Vagina (tissue), 2 donors: ENCODE measurements around the gene LTBP2. TPM values are rescaled to one million over a fixed set of nuclear protein-coding genes. Genes with fewer than 3 reads are reported as not detected.
A peak's percentile ranks its signal among the peaks of the same experiment; 100 is the strongest.

Experiments
- DNase-seq, 2 donors: peaks; one replicate each; pipeline ENCODE4 v3.0.0-alpha.2; 2017; ENCODE audit errors: extremely low spot score in 2 of 2
- H3K27ac ChIP-seq: fragments of 200-600 bp; sonication (generic); one replicate; pipeline ENCODE4 v1.5.1; 2019
- H3K27me3 ChIP-seq: fragments of 200-600 bp; sonication (generic); one replicate; pipeline ENCODE4 v1.5.1; 2019
- H3K36me3 ChIP-seq, 2 donors: fragments of 200-600 bp; sonication (generic); one replicate each; pipeline ENCODE4 v1.5.1; 2017 to 2019
- H3K4me1 ChIP-seq: fragments of 200-600 bp; sonication (generic); one replicate; pipeline ENCODE4 v1.5.1; 2019
- H3K4me3 ChIP-seq, 2 donors: fragments of 200-600 bp; sonication (generic); 1 replicate in 1 of 2; 2 replicates in 1 of 2; pipeline ENCODE4 v1.5.1; 2016 to 2019
- H3K9me3 ChIP-seq: fragments of 200-600 bp; sonication (generic); one replicate; pipeline ENCODE4 v1.5.1; 2019
- CTCF ChIP-seq, 3 experiments: fragments of 450-650 bp in 2 of 3; fragments of 200-600 bp in 1 of 3; sonication (generic) in 1 of 3; IDR thresholded peaks; one replicate each; pipeline ENCODE4 v1.5.1; 2017 to 2019; ENCODE audit warnings: antibody characterized with exemption in 3 of 3, mild to moderate bottlenecking in 2 of 3, moderate library complexity in 2 of 3
- POLR2A ChIP-seq, 2 donors: fragments of 450-650 bp; IDR thresholded peaks; one replicate each; pipeline ENCODE4 v1.6.1; 2017; ENCODE audit warnings: antibody characterized with exemption in 2 of 2, mild to moderate bottlenecking in 2 of 2, moderate library complexity in 2 of 2
- POLR2AphosphoS5 ChIP-seq, 2 donors: sonication (generic); formaldehyde crosslinking; IDR thresholded peaks; one replicate each; pipeline ENCODE4 v1.9.0; 2017; ENCODE audit warnings: antibody characterized with exemption in 2 of 2, mild to moderate bottlenecking in 2 of 2, low read depth in 1 of 2; ENCODE audit not compliant: insufficient read depth in 1 of 2
- intact Hi-C: fragments of 100-400 bp; cut with DNase I; formaldehyde crosslinking; loops from one replicate; pipeline ENCODE4 v1.15.1; 2023
- total RNA-seq: library from RNA; depleted of rRNA; stranded (reverse); fragments of >200 nt; gene quantifications from one replicate; pipeline ENCODE4 v1.2.3, GENCODE V29; 2016

Gene LTBP2
- total RNA-seq, 1 donor from 2014 or later = 52.5 TPM

- intact Hi-C loops = no loop called here
- DNase-seq = no peak
These were observed 39.9 kb downstream of the LTBP2 start for GRCh38 chr14:74571901-74572725.

GRCh38 chr14:74571441-74571841 lies 40.6 kb downstream of the LTBP2 start:
- no peaks in the 10 kb centered on the region for H3K36me3 ChIP-seq
- no peak for DNase-seq
- peak overlapping the region in 1 of 2 donors; percentile 1 for H3K4me3 ChIP-seq
- peak overlapping the region; percentile 81 for H3K27ac ChIP-seq
- no peaks in the 10 kb centered on the region for H3K27me3 ChIP-seq
- no peaks in the 10 kb centered on the region for H3K9me3 ChIP-seq
- peaks cover 96% of the 10 kb centered on the region for H3K4me1 ChIP-seq
- intact Hi-C loops = no loop called here
- TF ChIP-seq POLR2AphosphoS5 (IDR thresholded peaks at IDR 0.05; ENCODE audit: insufficient read depth in 1 of 2, low read depth in 1 of 2) = peak in 1 of 2 donors; percentile 71
- TF ChIP-seq CTCF (IDR thresholded peaks at IDR 0.05) = no peak

More at GRCh38 chr14:74571901-74572725, 39.9 kb downstream of the LTBP2 start:
- H3K27me3 ChIP-seq = no peaks in the 10 kb centered on the region
- TF ChIP-seq CTCF (IDR thresholded peaks at IDR 0.05) (no peak), POLR2AphosphoS5 (IDR thresholded peaks at IDR 0.05; ENCODE audit: insufficient read depth in 1 of 2, low read depth in 1 of 2) (no peak), POLR2A (IDR thresholded peaks at IDR 0.05) (no peak)
- H3K27ac ChIP-seq = peak overlapping the region; percentile 81
- no peaks in the 10 kb centered on the region for H3K9me3 ChIP-seq
- no peaks in the 10 kb centered on the region for H3K36me3 ChIP-seq
- peak overlapping the region; percentile 1 to 11 for H3K4me3 ChIP-seq
- peaks cover 89% of the 10 kb centered on the region for H3K4me1 ChIP-seq

- Histone ChIP-seq H3K9me3 (no peaks in the 10 kb centered on the region), H3K27me3 (no peaks in the 10 kb centered on the region), H3K4me3 (no peak overlapping the region), H3K4me1 (peaks cover 100% of the 10 kb centered on the region), H3K27ac (peak overlapping the region; percentile 81), H3K36me3 (no peaks in the 10 kb centered on the region)
- no peak for TF ChIP-seq POLR2AphosphoS5 (IDR thresholded peaks at IDR 0.05; ENCODE audit: insufficient read depth in 1 of 2, low read depth in 1 of 2)
- no peak for TF ChIP-seq CTCF (IDR thresholded peaks at IDR 0.05)
- no peak for TF ChIP-seq POLR2A (IDR thresholded peaks at IDR 0.05)
- intact Hi-C loops = no loop called here
- DNase-seq = no peak
These were observed 41.3 kb downstream of the LTBP2 start for GRCh38 chr14:74570696-74571095.

- intact Hi-C loops = no loop called here
- peaks cover 99% of the 10 kb centered on the region for H3K4me1 ChIP-seq
- TF ChIP-seq POLR2AphosphoS5 (IDR thresholded peaks at IDR 0.05; ENCODE audit: insufficient read depth in 1 of 2, low read depth in 1 of 2) (no peak), POLR2A (IDR thresholded peaks at IDR 0.05) (no peak), CTCF (IDR thresholded peaks at IDR 0.05) (no peak)
These were observed 42.0 kb downstream of the LTBP2 start for GRCh38 chr14:74569806-74570591.

More at GRCh38 chr14:74569806-74570591, 42.0 kb downstream of the LTBP2 start:
- no peak for DNase-seq
- peak overlapping the region; percentile 81 for H3K27ac ChIP-seq
- no peaks in the 10 kb centered on the region for H3K36me3 ChIP-seq
- no peaks in the 10 kb centered on the region for H3K27me3 ChIP-seq
- H3K9me3 ChIP-seq = no peaks in the 10 kb centered on the region
- H3K4me3 ChIP-seq = no peak overlapping the region
